Esophagus muscularis mucosa (tissue), 4 donors: ENCODE results near the gene LTBP4. TPM values are rescaled to one million over a fixed set of nuclear protein-coding genes. Genes with fewer than 3 reads are reported as not detected.

Source experiments
- DNase-seq: peaks from one replicate; pipeline ENCODE4 v3.0.0-alpha.2; 2017; ENCODE audit errors: extremely low spot score
- H3K27ac ChIP-seq, 4 donors: fragments of 200-600 bp; sonication (generic); replicated peaks in 1 of 4; 1 replicate in 3 of 4; 2 replicates in 1 of 4; pipeline ENCODE4 v1.5.1; 2016 to 2019; ENCODE audit warnings: mild to moderate bottlenecking in 1 of 4
- H3K27me3 ChIP-seq, 4 donors: fragments of 200-600 bp; sonication (generic); one replicate each; pipeline versions ENCODE4 v1.5.1 to v1.6.0; 2016 to 2019
- H3K36me3 ChIP-seq, 4 donors: fragments of 200-600 bp; sonication (generic); one replicate each; pipeline ENCODE4 v1.5.1; 2016 to 2019
- H3K4me1 ChIP-seq, 4 donors: fragments of 200-600 bp; sonication (generic); one replicate each; pipeline ENCODE4 v1.5.1; 2016 to 2019
- H3K4me3 ChIP-seq, 4 donors: fragments of 200-600 bp; sonication (generic); 1 replicate in 2 of 4; 2 replicates in 2 of 4; pipeline ENCODE4 v1.5.1; 2016 to 2019; ENCODE audit warnings: mild to moderate bottlenecking in 4 of 4, moderate library complexity in 1 of 4
- H3K9me3 ChIP-seq, 4 donors: fragments of 200-600 bp; sonication (generic); 1 replicate in 3 of 4; 2 replicates in 1 of 4; pipeline ENCODE4 v1.5.1; 2016 to 2019
- CTCF ChIP-seq, 3 experiments: fragments of 200-600 bp in 2 of 3; fragments of 450-650 bp in 1 of 3; sonication (generic) in 2 of 3; IDR thresholded peaks; one replicate each; pipeline ENCODE4 v1.5.1; 2017 to 2019; ENCODE audit warnings: antibody characterized with exemption in 3 of 3, mild to moderate bottlenecking in 2 of 3, moderate library complexity in 1 of 3
- EP300 ChIP-seq: sonication (generic); formaldehyde crosslinking; IDR thresholded peaks from one replicate; pipeline ENCODE4 v1.6.1; 2017; ENCODE audit warnings: antibody characterized with exemption
- POLR2A ChIP-seq: fragments of 450-650 bp; IDR thresholded peaks from one replicate; pipeline ENCODE4 v1.6.1; 2017; ENCODE audit warnings: antibody characterized with exemption, moderate library complexity, mild to moderate bottlenecking, low read depth
- POLR2AphosphoS5 ChIP-seq, 2 donors: sonication (generic); formaldehyde crosslinking; IDR thresholded peaks; one replicate each; pipeline ENCODE4 v1.6.1; 2017; ENCODE audit warnings: antibody characterized with exemption in 2 of 2
- WGBS: methylation state at CpG from one replicate; pipeline ENCODE4 v1.1.5; 2018; 5-methylcytosine and 5-hydroxymethylcytosine counted together
- intact Hi-C: fragments of 100-400 bp; cut with DNase I; formaldehyde crosslinking; loops from one replicate; pipeline ENCODE4 v1.15.1; 2023
- total RNA-seq, 4 donors: library from RNA; depleted of rRNA; stranded (reverse); fragments of >200 nt; gene quantifications; one replicate each; pipeline versions ENCODE4 v1.1.0 to v1.2.1, GENCODE V29; 2016

LTBP4 gene
- total RNA-seq, 4 donors from 2014 or later: 358 to 430 (median 397) TPM

- Histone ChIP-seq H3K36me3 (peaks cover 12 to 17% (median 13%) of the 10 kb centered on the region in 4 donors), H3K27me3 (no peaks in the 10 kb centered on the region), H3K9me3 (no peaks in the 10 kb centered on the region), H3K27ac (peak overlapping the region in 2 of 4 donors; percentile 84 to 85), H3K4me1 (peaks cover 13 to 25% (median 24%) of the 10 kb centered on the region in 4 donors), H3K4me3 (peak overlapping the region; percentile 71 to 94 (median 86))
- WGBS: 1% methylated on average over 16 of the region's 22 CpGs
- intact Hi-C loops: no loop called here
- TF ChIP-seq EP300 (no peak), POLR2A (no peak), CTCF (IDR thresholded peaks at IDR 0.05) (no peak), POLR2AphosphoS5 (IDR thresholded peaks at IDR 0.05) (no peak)
- no peak for DNase-seq
Measured at GRCh38 chr19:40576151-40576584, 25.0 kb upstream of the LTBP4 start.

GRCh38 chr19:40576585-40577451, 24.4 kb upstream of the LTBP4 start, which contains the start of gene SHKBP1:
Gene SHKBP1 (plus strand): TSS chr19:40576873. CDS start chr19:40576900, 27 bp downstream.
- intact Hi-C loops: no loop called here
- TF ChIP-seq POLR2AphosphoS5 (IDR thresholded peaks at IDR 0.05) (peak; percentile 77 to 87), CTCF (IDR thresholded peaks at IDR 0.05) (no peak)
- WGBS: under 1% methylated on average over 48 of the region's 55 CpGs
- peaks cover 13 to 24% (median 24%) of the 10 kb centered on the region in 4 donors for H3K4me1 ChIP-seq
- H3K27ac ChIP-seq: peak within 1 kb of the TSS; percentile 80 to 85 (median 83)
- H3K36me3 ChIP-seq: peaks cover 18 to 24% (median 19%) of the 10 kb centered on the region in 4 donors
- H3K4me3 ChIP-seq: peak within 1 kb of the TSS; percentile 71 to 94 (median 86)
- H3K9me3 ChIP-seq: no peaks in the 10 kb centered on the region
- no peaks in the 10 kb centered on the region for H3K27me3 ChIP-seq
- DNase-seq: peak; percentile 97

- Histone ChIP-seq H3K4me1 (peaks cover 13 to 27% (median 24%) of the 10 kb centered on the region in 4 donors), H3K27me3 (no peaks in the 10 kb centered on the region), H3K4me3 (no peak overlapping the region), H3K9me3 (no peaks in the 10 kb centered on the region), H3K36me3 (peaks cover 25 to 41% (median 35%) of the 10 kb centered on the region in 4 donors), H3K27ac (no peak overlapping the region)
- no peak for TF ChIP-seq EP300
- TF ChIP-seq CTCF (IDR thresholded peaks at IDR 0.05): no peak
- no peak for TF ChIP-seq POLR2A
- no peak for TF ChIP-seq POLR2AphosphoS5 (IDR thresholded peaks at IDR 0.05)
- no peak for DNase-seq
- 76% methylated on average over 12 of the region's 12 CpGs for WGBS
- intact Hi-C loops: no loop called here
Measured at GRCh38 chr19:40578442-40578908, 22.7 kb upstream of the LTBP4 start.

GRCh38 chr19:40580619-40581018, 20.6 kb upstream of the LTBP4 start:
- Histone ChIP-seq H3K9me3 (no peaks in the 10 kb centered on the region), H3K27ac (no peak overlapping the region), H3K4me3 (no peak overlapping the region), H3K36me3 (peaks cover 27 to 54% (median 49%) of the 10 kb centered on the region in 4 donors), H3K4me1 (peaks cover 13 to 27% (median 24%) of the 10 kb centered on the region in 4 donors), H3K27me3 (no peaks in the 10 kb centered on the region)
- intact Hi-C loops: no loop called here
- DNase-seq: no peak
- TF ChIP-seq POLR2A: no peak
- TF ChIP-seq EP300: no peak
- no peak for TF ChIP-seq POLR2AphosphoS5 (IDR thresholded peaks at IDR 0.05)
- TF ChIP-seq CTCF (IDR thresholded peaks at IDR 0.05): no peak
- 95% methylated on average over 4 of the region's 13 CpGs for WGBS
